Skeletal muscle satellite cell (primary cell): ENCODE measurements around the gene TAAR1. TPM values are rescaled to one million over a fixed set of nuclear protein-coding genes. Genes with fewer than 3 reads are reported as not detected.
"Not testable (repeated sequence)": the region's sequence is repeated elsewhere in the genome, so short reads cannot be mapped to it uniquely, and the experiment has no call there.

ENCODE experiments used
- H3K27me3 ChIP-seq: 2 replicates; pipeline ENCODE4 v1.7.0; 2013; ENCODE audit warnings: low read length; ENCODE audit not compliant: control insufficient read depth, insufficient read depth
- H3K36me3 ChIP-seq: 2 replicates; pipeline ENCODE4 v1.7.0; 2013; ENCODE audit warnings: mild to moderate bottlenecking, control low read depth, low read length; ENCODE audit not compliant: insufficient read depth
- H3K4me1 ChIP-seq: 2 replicates; pipeline ENCODE4 v1.7.0; 2013; ENCODE audit warnings: low read length; ENCODE audit not compliant: control insufficient read depth, insufficient read depth
- H3K4me2 ChIP-seq: 2 replicates; pipeline ENCODE4 v1.7.0; 2013; ENCODE audit warnings: mild to moderate bottlenecking, low read length
- H3K4me3 ChIP-seq: 2 replicates; pipeline ENCODE4 v1.7.0; 2013; ENCODE audit warnings: low read length
- H3K9ac ChIP-seq: 2 replicates; pipeline ENCODE4 v1.7.0; 2013; ENCODE audit warnings: mild to moderate bottlenecking, low read depth, low read length, moderate library complexity
- H3K9me3 ChIP-seq: replicated peaks from 2 replicates; pipeline ENCODE4 v1.7.0; 2013; ENCODE audit warnings: mild to moderate bottlenecking, control low read depth, low read length
- total RNA-seq: library from RNA; depleted of rRNA; stranded (reverse); fragments of >200 nt; gene quantifications from 2 replicates; pipeline ENCODE4 v1.2.3, GENCODE V29; 2012; rRNA removed

The TAAR1 gene
- not detected in 2 replicates for total RNA-seq

DNA sequence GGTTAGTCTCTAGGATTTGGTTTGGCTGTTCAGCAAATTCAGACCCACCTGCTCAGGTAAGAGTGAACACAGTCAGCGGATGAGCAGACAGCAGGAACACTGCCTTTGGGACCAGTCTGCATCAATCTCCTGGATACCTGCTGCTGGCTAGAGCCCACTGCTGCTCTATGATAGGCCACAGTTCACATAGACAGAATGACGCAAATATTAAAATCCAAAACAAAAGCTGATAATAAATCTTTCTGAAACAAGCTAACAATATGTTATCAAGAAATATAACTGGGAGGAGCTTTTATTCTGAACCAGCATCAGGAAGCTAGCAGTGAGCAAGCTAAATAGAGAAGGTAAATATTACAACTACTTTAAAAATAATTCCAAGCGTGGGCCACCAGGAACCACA, at the start of gene TAAR1:
TSS of gene TAAR1 (minus strand) at position 101 of the 400 bp plus-strand sequence. CDS start 13,179 bp downstream, outside the sequence.
- Histone ChIP-seq H3K4me2 (no peak within 1 kb of the TSS), H3K9ac (no peak within 1 kb of the TSS), H3K4me1 (no peaks in the 10 kb centered on the region), H3K27me3 (peaks cover under 1% of the 10 kb centered on the region), H3K36me3 (no peaks in the 10 kb centered on the region), H3K4me3 (no peak within 1 kb of the TSS), H3K9me3 (no peaks in the 10 kb centered on the region)

- no peaks in the 10 kb centered on the region for H3K36me3 ChIP-seq
- no peak overlapping the region for H3K4me2 ChIP-seq
- H3K9me3 ChIP-seq: no peaks in the 10 kb centered on the region
- H3K4me3 ChIP-seq: no peak overlapping the region
- no peak overlapping the region for H3K9ac ChIP-seq
- H3K4me1 ChIP-seq: peaks cover 13% of the 10 kb centered on the region
- H3K27me3 ChIP-seq: no peaks in the 10 kb centered on the region
Observed at GRCh38 chr6:132708771-132709170, 49.8 kb upstream of the TAAR1 start.

DNA sequence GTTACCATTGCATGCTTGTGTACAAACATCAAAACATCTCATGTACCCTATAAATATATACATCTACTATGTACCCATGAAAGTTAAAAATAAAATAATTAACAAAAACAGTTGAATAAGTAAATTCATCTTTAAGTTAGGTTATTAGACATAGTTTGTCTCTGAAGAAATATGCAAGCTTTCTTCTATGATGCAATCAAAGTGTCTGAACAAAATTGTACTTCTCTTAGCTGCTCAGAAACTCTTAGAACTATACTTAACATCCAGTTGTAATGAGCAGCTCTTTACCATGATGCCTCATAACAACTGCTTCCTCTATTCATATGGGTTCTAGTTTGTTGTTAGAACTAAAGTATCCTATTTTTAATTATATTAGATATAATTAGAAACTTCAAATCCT, 49.0 kb upstream of the TAAR1 start:
- Histone ChIP-seq H3K4me1 (peaks cover 9% of the 10 kb centered on the region), H3K4me2 (no peak overlapping the region), H3K27me3 (no peaks in the 10 kb centered on the region), H3K36me3 (no peaks in the 10 kb centered on the region), H3K9me3 (no peaks in the 10 kb centered on the region), H3K4me3 (no peak overlapping the region), H3K9ac (no peak overlapping the region)

DNA sequence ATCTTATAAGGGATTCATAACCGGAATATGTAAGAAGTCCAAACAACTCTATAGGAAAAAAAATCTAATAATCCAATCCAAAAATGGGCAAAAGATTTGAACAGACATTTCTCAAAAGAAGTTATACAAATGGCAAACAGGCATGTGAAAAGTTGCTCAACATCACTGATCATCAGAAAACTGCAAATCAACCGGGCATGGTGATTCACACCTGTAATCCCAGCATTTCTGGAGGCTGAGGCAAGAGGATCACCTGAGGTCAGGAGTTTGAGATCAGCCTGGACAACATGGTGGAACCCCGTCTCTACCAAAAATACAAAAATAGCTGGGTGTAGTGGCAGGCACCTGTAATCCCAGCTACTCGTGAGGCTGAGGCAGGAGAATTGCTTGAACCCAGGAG, 47.8 kb upstream of the TAAR1 start:
- H3K4me2 ChIP-seq, H3K27me3 ChIP-seq, H3K9me3 ChIP-seq, H3K4me3 ChIP-seq, H3K4me1 ChIP-seq, H3K36me3 ChIP-seq, H3K9ac ChIP-seq: not testable (repeated sequence)

- H3K4me3 ChIP-seq: no peak overlapping the region
- H3K9ac ChIP-seq: no peak overlapping the region
- H3K4me1 ChIP-seq: no peaks in the 10 kb centered on the region
- no peak overlapping the region for H3K4me2 ChIP-seq
- no peaks in the 10 kb centered on the region for H3K9me3 ChIP-seq
- H3K36me3 ChIP-seq: no peaks in the 10 kb centered on the region
- peaks cover 6% of the 10 kb centered on the region for H3K27me3 ChIP-seq
Observed at GRCh38 chr6:132703936-132704335, 45.0 kb upstream of the TAAR1 start.

DNA sequence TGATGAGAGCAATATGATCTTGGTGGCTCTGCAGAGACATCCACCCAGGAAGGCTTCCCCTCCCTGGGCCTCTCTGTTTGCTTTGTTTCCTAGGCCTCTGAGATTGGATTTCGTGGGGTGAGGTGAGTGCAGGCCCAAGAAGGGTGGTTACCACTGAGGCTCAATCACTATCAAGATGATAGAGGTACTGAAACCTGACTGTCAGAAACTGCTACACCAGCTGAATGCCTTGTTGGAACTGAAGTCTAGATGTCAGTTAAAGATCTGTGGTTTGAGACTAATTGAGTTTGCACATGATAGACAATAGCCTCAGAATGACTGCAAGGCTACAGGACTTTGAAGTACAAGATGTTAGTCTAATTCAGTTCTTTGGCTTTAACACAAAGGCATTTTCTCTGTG, 39.6 kb upstream of the TAAR1 start:
- no peaks in the 10 kb centered on the region for H3K4me1 ChIP-seq
- no peak overlapping the region for H3K4me3 ChIP-seq
- no peaks in the 10 kb centered on the region for H3K9me3 ChIP-seq
- no peak overlapping the region for H3K4me2 ChIP-seq
- H3K27me3 ChIP-seq: peaks cover 6% of the 10 kb centered on the region
- no peaks in the 10 kb centered on the region for H3K36me3 ChIP-seq
- H3K9ac ChIP-seq: no peak overlapping the region

GRCh38 chr6:132695773-132696172, 36.8 kb upstream of the TAAR1 start:
- Histone ChIP-seq H3K9ac (no peak overlapping the region), H3K27me3 (no peaks in the 10 kb centered on the region), H3K36me3 (no peaks in the 10 kb centered on the region), H3K4me1 (no peaks in the 10 kb centered on the region), H3K4me2 (no peak overlapping the region), H3K4me3 (no peak overlapping the region), H3K9me3 (no peaks in the 10 kb centered on the region)

DNA sequence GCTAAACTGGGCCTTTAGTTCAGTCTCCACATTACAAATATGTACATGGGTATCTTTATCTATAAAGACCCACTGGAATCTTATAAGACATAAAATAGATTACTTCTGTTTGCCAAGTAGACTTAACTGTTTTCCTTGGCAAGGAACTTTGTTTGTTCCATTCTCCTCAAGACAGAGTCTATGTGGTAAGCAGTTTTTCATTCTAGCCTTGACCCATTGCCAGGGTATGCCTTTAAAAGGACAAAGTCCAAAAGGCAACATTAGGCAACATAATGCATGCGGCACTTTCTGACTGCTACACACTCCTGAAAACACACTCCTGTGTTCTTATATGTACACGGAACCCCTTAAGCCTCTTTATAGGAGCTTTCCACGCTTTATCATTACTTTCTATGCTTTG, 34.5 kb upstream of the TAAR1 start:
- Histone ChIP-seq H3K9me3 (no peaks in the 10 kb centered on the region), H3K36me3 (no peaks in the 10 kb centered on the region), H3K4me1 (no peaks in the 10 kb centered on the region), H3K4me2 (no peak overlapping the region), H3K4me3 (no peak overlapping the region), H3K9ac (no peak overlapping the region), H3K27me3 (no peaks in the 10 kb centered on the region)

GRCh38 chr6:132690678-132691077, 31.7 kb upstream of the TAAR1 start:
- Histone ChIP-seq H3K4me1 (no peaks in the 10 kb centered on the region), H3K9me3 (no peaks in the 10 kb centered on the region), H3K9ac (no peak overlapping the region), H3K27me3 (no peaks in the 10 kb centered on the region), H3K36me3 (no peaks in the 10 kb centered on the region), H3K4me3 (no peak overlapping the region), H3K4me2 (no peak overlapping the region)

DNA sequence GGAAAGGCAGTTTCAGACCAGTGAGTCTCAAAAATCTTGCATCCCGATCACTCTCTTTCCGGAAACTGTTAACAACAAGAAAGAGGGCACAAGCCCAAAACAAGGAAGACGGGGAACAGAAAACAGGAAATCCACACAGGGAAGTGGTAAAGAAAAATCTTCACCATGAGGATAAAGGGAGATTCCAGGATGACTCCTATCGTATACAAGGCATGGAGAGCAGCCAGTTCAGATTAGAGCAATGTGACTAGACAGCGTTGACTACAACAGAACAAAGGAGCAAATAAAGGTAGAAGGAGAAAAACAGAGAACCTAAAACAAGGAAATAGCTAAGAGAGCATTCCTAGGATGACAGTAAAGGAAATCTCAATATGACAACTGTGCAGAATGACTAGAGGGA, 28.3 kb upstream of the TAAR1 start:
- H3K4me1 ChIP-seq: peaks cover 5% of the 10 kb centered on the region
- H3K9me3 ChIP-seq: no peaks in the 10 kb centered on the region
- no peak overlapping the region for H3K4me2 ChIP-seq
- H3K36me3 ChIP-seq: no peaks in the 10 kb centered on the region
- H3K9ac ChIP-seq: no peak overlapping the region
- H3K4me3 ChIP-seq: no peak overlapping the region
- H3K27me3 ChIP-seq: no peaks in the 10 kb centered on the region

DNA sequence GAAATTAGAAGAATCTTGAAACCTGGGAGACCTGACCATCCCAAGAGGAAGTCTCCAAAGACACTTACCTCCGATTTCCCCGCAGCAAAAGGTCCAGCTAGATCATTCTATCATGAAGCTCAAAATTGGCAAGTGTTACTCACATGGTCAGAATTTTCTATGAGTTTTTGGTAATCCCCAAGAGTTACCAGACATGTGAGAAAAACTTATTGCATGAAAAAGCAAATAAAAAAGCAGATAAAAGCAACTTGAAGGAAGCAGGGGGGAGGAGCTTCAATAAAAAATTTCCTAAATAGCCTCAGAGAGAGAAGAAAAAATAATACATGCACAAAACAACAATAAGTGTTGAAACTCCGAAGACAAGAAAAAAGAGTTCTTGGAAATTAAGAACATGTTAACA, 27.5 kb upstream of the TAAR1 start:
- H3K27me3 ChIP-seq: no peaks in the 10 kb centered on the region
- no peaks in the 10 kb centered on the region for H3K36me3 ChIP-seq
- no peak overlapping the region for H3K4me3 ChIP-seq
- H3K4me2 ChIP-seq: no peak overlapping the region
- H3K4me1 ChIP-seq: peaks cover 5% of the 10 kb centered on the region
- no peak overlapping the region for H3K9ac ChIP-seq
- no peaks in the 10 kb centered on the region for H3K9me3 ChIP-seq

GRCh38 chr6:132685009-132685408, 26.0 kb upstream of the TAAR1 start:
- no peaks in the 10 kb centered on the region for H3K36me3 ChIP-seq
- no peaks in the 10 kb centered on the region for H3K9me3 ChIP-seq
- no peak overlapping the region for H3K9ac ChIP-seq
- no peak overlapping the region for H3K4me3 ChIP-seq
- no peak overlapping the region for H3K4me2 ChIP-seq
- peaks cover 5% of the 10 kb centered on the region for H3K4me1 ChIP-seq
- no peaks in the 10 kb centered on the region for H3K27me3 ChIP-seq
